ENCODE measurements around the gene NID1. TPM values are rescaled to one million over a fixed set of nuclear protein-coding genes. Genes with fewer than 3 reads are reported as not detected.

NID1 gene
- total and polyA plus RNA-seq, 8 donors = 21.4 to 214 (median 89.6) TPM

DNA sequence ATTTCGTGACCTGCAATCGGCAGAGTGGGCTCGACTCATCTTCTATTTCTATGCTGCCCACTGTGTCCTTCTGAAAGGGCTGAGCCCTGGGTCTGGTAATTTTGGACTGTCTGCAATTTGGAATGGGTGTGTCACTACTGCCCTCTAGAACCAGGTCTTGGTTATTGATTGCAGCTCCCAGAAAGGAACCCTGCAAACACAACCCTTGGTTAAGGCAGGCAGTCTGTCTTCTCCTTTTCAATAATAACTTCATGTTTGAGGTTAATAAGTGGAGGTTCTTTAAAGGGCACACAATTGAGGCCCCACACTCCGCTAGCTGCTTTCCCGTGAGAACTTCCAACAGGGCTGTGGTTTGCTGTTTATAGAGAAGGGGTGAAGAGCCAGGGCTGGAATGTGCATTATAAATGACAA lies 118.3 kb downstream of the NID1 start:
- Histone ChIP-seq H3K4me3 (no peak overlapping the region), H3K27ac (peak overlapping the region in 2 of 5 donors; percentile 52 to 58), H3K9me3 (no peaks in the 10 kb centered on the region), H3K4me1 (peaks cover 0 to 23% (median 6%) of the 10 kb centered on the region in 4 donors), H3K36me3 (no peaks in the 10 kb centered on the region), H3K27me3 (no peaks in the 10 kb centered on the region)
- DNase-seq = no peak
- TF ChIP-seq, protein P1, sequence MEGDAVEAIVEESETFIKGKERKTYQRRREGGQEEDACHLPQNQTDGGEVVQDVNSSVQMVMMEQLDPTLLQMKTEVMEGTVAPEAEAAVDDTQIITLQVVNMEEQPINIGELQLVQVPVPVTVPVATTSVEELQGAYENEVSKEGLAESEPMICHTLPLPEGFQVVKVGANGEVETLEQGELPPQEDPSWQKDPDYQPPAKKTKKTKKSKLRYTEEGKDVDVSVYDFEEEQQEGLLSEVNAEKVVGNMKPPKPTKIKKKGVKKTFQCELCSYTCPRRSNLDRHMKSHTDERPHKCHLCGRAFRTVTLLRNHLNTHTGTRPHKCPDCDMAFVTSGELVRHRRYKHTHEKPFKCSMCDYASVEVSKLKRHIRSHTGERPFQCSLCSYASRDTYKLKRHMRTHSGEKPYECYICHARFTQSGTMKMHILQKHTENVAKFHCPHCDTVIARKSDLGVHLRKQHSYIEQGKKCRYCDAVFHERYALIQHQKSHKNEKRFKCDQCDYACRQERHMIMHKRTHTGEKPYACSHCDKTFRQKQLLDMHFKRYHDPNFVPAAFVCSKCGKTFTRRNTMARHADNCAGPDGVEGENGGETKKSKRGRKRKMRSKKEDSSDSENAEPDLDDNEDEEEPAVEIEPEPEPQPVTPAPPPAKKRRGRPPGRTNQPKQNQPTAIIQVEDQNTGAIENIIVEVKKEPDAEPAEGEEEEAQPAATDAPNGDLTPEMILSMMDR (IDR thresholded peaks at IDR 0.05) = peak in 2 of 7 experiments; percentile 18 to 33
- TF ChIP-seq EP300 (IDR thresholded peaks at IDR 0.05) (no peak), POLR2AphosphoS5 (IDR thresholded peaks at IDR 0.05) (no peak)
- intact Hi-C loops (cut with DNase I; ENCODE audit: low total_unique reads) = no loop called here
- 59 to 75% (median 68%) methylated on average over 5 of the region's 5 CpGs for WGBS, 5 donors

DNA sequence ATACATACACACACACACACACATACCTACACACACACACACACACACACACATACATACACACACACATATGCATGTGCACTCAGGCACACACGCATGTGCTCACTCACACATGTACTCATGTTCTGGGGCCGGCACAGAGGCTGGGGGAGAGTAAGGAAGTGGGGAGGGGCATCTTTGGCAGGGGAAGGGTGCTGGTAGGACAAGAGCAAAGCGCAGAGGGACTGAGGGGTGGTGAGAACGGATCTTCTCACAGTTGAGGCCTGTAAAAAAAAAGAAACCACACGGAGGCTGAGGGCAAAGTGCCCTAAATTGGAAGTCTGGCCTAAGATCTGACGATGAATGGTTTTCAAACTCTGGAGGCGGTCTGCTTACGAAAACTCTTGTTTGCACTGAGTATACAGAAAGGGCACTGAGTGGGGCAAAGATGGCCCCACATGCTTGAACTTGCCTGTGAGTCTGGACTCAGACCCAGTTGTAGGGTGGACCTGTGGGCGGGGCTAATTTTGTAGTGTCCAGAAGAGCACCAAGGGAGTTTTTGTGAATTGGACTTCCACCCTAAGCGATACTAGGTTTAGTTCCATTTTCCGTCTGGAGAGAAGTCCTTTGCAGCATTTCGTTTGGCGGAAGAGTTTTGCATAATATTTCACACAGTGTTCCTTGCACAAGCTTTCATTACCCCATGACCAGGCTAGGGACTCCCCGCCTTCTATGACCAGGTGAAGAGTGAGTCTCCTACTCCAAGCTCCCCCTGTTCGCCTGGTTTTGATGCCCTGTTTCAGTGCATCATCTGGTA lies 118.9 kb downstream of the NID1 start:
- 84 to 92% (median 86%) methylated on average over 15 of the region's 15 CpGs for WGBS, 5 donors
- peak overlapping the region in 2 of 5 donors; percentile 52 to 58 for H3K27ac ChIP-seq
- intact Hi-C loops (cut with DNase I; ENCODE audit: low total_unique reads) = no loop called here
- peaks cover 0 to 27% (median 6%) of the 10 kb centered on the region in 4 donors for H3K4me1 ChIP-seq
- H3K27me3 ChIP-seq = no peaks in the 10 kb centered on the region
- DNase-seq = no peak
- H3K9me3 ChIP-seq = no peaks in the 10 kb centered on the region
- no peaks in the 10 kb centered on the region for H3K36me3 ChIP-seq
- TF ChIP-seq, protein P1 (IDR thresholded peaks at IDR 0.05) = no peak
- TF ChIP-seq EP300 (IDR thresholded peaks at IDR 0.05) (no peak), POLR2A (IDR thresholded peaks at IDR 0.05) (no peak), POLR2AphosphoS5 (IDR thresholded peaks at IDR 0.05) (no peak)
- no peak overlapping the region for H3K4me3 ChIP-seq

DNA sequence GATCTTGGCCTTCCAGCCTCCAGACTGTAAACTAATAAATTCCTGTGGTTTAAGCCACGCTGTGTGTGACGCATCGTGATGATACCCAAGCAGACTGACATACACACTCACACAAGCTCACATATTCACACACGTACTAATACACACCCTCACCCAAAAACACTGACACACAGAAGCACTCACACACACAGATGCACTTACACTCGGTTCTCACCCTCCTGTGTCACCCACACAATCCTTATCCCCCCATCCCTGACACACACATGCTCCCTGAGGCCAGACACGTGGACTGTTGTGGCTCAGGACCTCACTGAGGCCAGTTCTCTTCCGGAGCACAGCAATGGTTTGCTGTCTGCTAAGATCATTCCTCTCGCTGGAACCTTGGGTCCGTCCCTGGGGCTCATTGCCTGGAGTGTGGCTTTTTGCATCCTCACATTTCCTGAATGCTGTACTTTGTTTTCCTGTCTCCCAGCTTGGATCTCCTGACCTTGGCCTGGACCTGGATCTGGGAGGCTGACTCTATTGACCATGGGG lies 121.2 kb downstream of the NID1 start:
- H3K9me3 ChIP-seq = no peaks in the 10 kb centered on the region
- no peaks in the 10 kb centered on the region for H3K27me3 ChIP-seq
- intact Hi-C loops (cut with DNase I; ENCODE audit: low total_unique reads) = no loop called here
- DNase-seq = no peak
- no peak overlapping the region for H3K27ac ChIP-seq
- TF ChIP-seq POLR2AphosphoS5 (IDR thresholded peaks at IDR 0.05) (no peak), EP300 (IDR thresholded peaks at IDR 0.05) (no peak), POLR2A (IDR thresholded peaks at IDR 0.05) (no peak)
- TF ChIP-seq, protein P1 (IDR thresholded peaks at IDR 0.05) = no peak
- no peaks in the 10 kb centered on the region for H3K36me3 ChIP-seq
- no peak overlapping the region for H3K4me3 ChIP-seq
- 60 to 75% (median 69%) methylated on average over 9 of the region's 9 CpGs for WGBS, 5 donors
- peaks cover 0 to 41% (median 6%) of the 10 kb centered on the region in 4 donors for H3K4me1 ChIP-seq

DNA sequence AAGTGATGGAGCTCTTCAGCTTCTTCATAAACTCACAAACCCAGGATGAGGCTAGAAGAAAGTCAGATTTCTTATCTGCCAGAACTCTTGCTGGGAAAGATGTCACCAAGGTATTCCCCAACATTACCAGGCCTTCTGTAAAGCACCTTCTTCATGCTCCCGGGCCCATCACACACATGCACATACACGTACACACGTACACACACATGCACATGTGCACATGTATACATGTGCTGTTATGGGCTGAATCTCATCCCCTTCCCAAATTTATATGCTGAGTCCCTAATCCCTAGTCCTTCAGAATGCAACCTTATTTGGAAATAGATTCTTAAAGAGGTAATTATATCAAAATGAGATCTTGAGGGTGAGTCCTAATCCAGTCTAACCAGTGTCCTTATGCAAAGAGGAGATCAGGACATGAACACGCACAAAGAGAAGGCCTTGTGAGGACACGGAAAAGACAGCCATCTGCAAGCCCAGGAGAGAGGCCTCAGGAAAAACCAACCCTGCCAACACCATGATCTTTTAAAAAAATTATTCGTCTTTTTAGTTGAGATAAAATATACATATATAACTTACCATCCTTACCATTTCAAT lies 121.8 kb downstream of the NID1 start:
- WGBS, 5 donors = 91 to 95% (median 92%) methylated on average over 6 of the region's 6 CpGs
- Histone ChIP-seq H3K9me3 (no peaks in the 10 kb centered on the region), H3K27ac (peak overlapping the region in 2 of 5 donors; percentile 53 to 73), H3K27me3 (no peaks in the 10 kb centered on the region), H3K4me1 (peaks cover 0 to 45% (median 6%) of the 10 kb centered on the region in 4 donors), H3K4me3 (no peak overlapping the region), H3K36me3 (no peaks in the 10 kb centered on the region)
- no peak for TF ChIP-seq POLR2A (IDR thresholded peaks at IDR 0.05)
- intact Hi-C loops (cut with DNase I; ENCODE audit: low total_unique reads) = no loop called here
- DNase-seq = no peak
